ENCODE data around the gene PRKCA.

- TF ChIP-seq CTCF (IDR thresholded peaks at IDR 0.05) (no peak), POLR2A (IDR thresholded peaks at IDR 0.05) (no peak), POLR2AphosphoS5 (IDR thresholded peaks at IDR 0.05) (no peak), EP300 (IDR thresholded peaks at IDR 0.05) (no peak)
Measured at GRCh38 chr17:66643815-66644710, 341.6 kb downstream of the PRKCA start.

Data from gastroesophageal sphincter (tissue), 3 donors.